HepG2 (cell line): ENCODE measurements around the gene SIRT7. TPM values are rescaled to one million over a fixed set of nuclear protein-coding genes. Genes with fewer than 3 reads are reported as not detected.

Source experiments
- BRF2 ChIP-seq: sonication (generic); formaldehyde crosslinking; IDR thresholded peaks from 2 replicates; pipeline ENCODE4 v1.8.1; 2022; ENCODE audit warnings: mild to moderate bottlenecking, missing genetic modification reagents
- HCFC1 ChIP-seq: fragments of 150-350 bp; IDR thresholded peaks from 2 replicates; pipeline ENCODE4 v1.6.1; 2014; ENCODE audit warnings: low read depth, low read length
- HNRNPH1 ChIP-seq: fragments of 200-400 bp; formaldehyde crosslinking; optimal IDR thresholded peaks from 2 replicates; pipeline ENCODE3; 2017; ENCODE audit warnings: mild to moderate bottlenecking, low read depth, low read length
- IKZF5 ChIP-seq: IDR thresholded peaks from 2 replicates; pipeline ENCODE4 v1.6.1; 2018; ENCODE audit warnings: missing genetic modification reagents, mild to moderate bottlenecking, missing compliant biosample characterization
- JUN ChIP-seq: sonication (generic); formaldehyde crosslinking; IDR thresholded peaks from 2 replicates; pipeline ENCODE4 v1.4.0; 2020; ENCODE audit warnings: mild to moderate bottlenecking, missing genetic modification reagents
- KDM5B ChIP-seq: sonication (generic); formaldehyde crosslinking; IDR thresholded peaks from 2 replicates; pipeline ENCODE4 v1.4.0; 2020; ENCODE audit warnings: missing genetic modification reagents, mild to moderate bottlenecking, borderline replicate concordance
- MEIS2 ChIP-seq: sonication (generic); formaldehyde crosslinking; IDR thresholded peaks from 2 replicates; pipeline ENCODE4 v1.9.0; 2021; ENCODE audit warnings: mild to moderate bottlenecking, missing genetic modification reagents
- NAIF1 ChIP-seq: sonication (generic); formaldehyde crosslinking; IDR thresholded peaks from 2 replicates; pipeline ENCODE4 v1.5.0; 2020; ENCODE audit warnings: mild to moderate bottlenecking, missing genetic modification reagents, borderline replicate concordance
- NBN ChIP-seq: fragments of 450-650 bp; conservative IDR thresholded peaks from 2 replicates; pipeline ENCODE4 v1.6.1; 2017
- PPARG ChIP-seq: conservative IDR thresholded peaks from 2 replicates; pipeline ENCODE4 v1.6.1; 2016; ENCODE audit warnings: missing biosample characterization, missing genetic modification reagents
- REL ChIP-seq: sonication (generic); formaldehyde crosslinking; conservative IDR thresholded peaks from 2 replicates; pipeline ENCODE4 v1.8.0; 2022; ENCODE audit warnings: mild to moderate bottlenecking, missing genetic modification reagents, moderate library complexity
- REXO4 ChIP-seq: sonication (generic); formaldehyde crosslinking; IDR thresholded peaks from 2 replicates; pipeline ENCODE4 v1.8.0; 2022; ENCODE audit warnings: missing genetic modification reagents, mild to moderate bottlenecking, borderline replicate concordance
- RFX5 ChIP-seq: IDR thresholded peaks from 2 replicates; pipeline ENCODE4 v1.6.1; 2011; ENCODE audit warnings: low read depth, low read length, improper control_type of control experiment
- TEAD2 ChIP-seq: sonication (generic); formaldehyde crosslinking; IDR thresholded peaks from 2 replicates; pipeline ENCODE4 v1.9.0; 2021; ENCODE audit warnings: missing genetic modification reagents
- TSC22D2 ChIP-seq: sonication (generic); formaldehyde crosslinking; IDR thresholded peaks from 2 replicates; pipeline ENCODE4 v1.5.1; 2020; ENCODE audit warnings: missing genetic modification reagents, mild to moderate bottlenecking, borderline replicate concordance
- ZMYM4 ChIP-seq: sonication (generic); formaldehyde crosslinking; IDR thresholded peaks from 2 replicates; pipeline ENCODE4 v1.8.1; 2023; ENCODE audit warnings: mild to moderate bottlenecking, missing genetic modification reagents
- ZNF138 ChIP-seq: sonication (generic); formaldehyde crosslinking; IDR thresholded peaks from 2 replicates; pipeline ENCODE4 v1.5.0; 2020; ENCODE audit warnings: mild to moderate bottlenecking, low read depth, missing genetic modification reagents
- ZNF275 ChIP-seq: sonication (generic); formaldehyde crosslinking; IDR thresholded peaks from 2 replicates; pipeline ENCODE4 v1.8.0; 2022; ENCODE audit warnings: missing genetic modification reagents, mild to moderate bottlenecking, inconsistent platforms, borderline replicate concordance
- ZNF687 ChIP-seq: sonication (generic); formaldehyde crosslinking; IDR thresholded peaks from 2 replicates; pipeline ENCODE4 v1.5.1; 2020; ENCODE audit warnings: mild to moderate bottlenecking, missing genetic modification reagents, moderate library complexity
- ZNF784 ChIP-seq: sonication (generic); formaldehyde crosslinking; IDR thresholded peaks from 2 replicates; pipeline ENCODE4 v1.5.1; 2020; ENCODE audit warnings: missing genetic modification reagents, mild to moderate bottlenecking, borderline replicate concordance
- polyA plus RNA-seq, 8 experiments: library from polyadenylated mRNA; depleted of rRNA in 3 of 8; stranded (reverse) in 7 of 8; unstranded in 1 of 8; fragments of >200 nt; fragmentation: Illumina TruSeq in 4 of 8; extraction: Trizol in 4 of 8; gene quantifications; 2 replicates each; pipeline versions ENCODE4 v1.2.1 to v1.2.3, GENCODE V29; 2011 to 2016; ENCODE audit warnings: low read depth in 4 of 8, missing spikeins in 1 of 8, mixed read lengths in 1 of 8; ENCODE audit not compliant: insufficient read depth in 1 of 8
- total RNA-seq, 5 experiments: library from RNA; depleted of rRNA; stranded (reverse); fragments of >200 nt; fragmentation: Illumina TruSeq; extraction: Trizol; gene quantifications; 2 replicates each; pipeline ENCODE4 v1.2.3, GENCODE V29; 2016; ENCODE audit warnings: low read depth in 1 of 5

Gene SIRT7
- total and polyA plus RNA-seq, 2 of the 13 experiments (the other 11 are each of a cell fraction or from before 2014, with no cell fraction given): 8.3 to 24.8 TPM

- TF ChIP-seq PPARG (CRISPR knock-in tag) (peak; percentile 54; the same call in 1 of the 2 replicates), BRF2 (CRISPR knock-in tag) (no peak), TSC22D2 (peak; percentile 80; the same call in 1 of the 2 replicates), ZNF275 (CRISPR knock-in tag) (peak; percentile 95; the same call in 1 of the 2 replicates), REL (CRISPR knock-in tag) (peak; percentile 81; the same call in 1 of the 2 replicates), NBN (no peak), MEIS2 (peak; percentile 68; the same call in 1 of the 2 replicates), IKZF5 (CRISPR knock-in tag) (peak; percentile 45; the same call in 1 of the 2 replicates), HNRNPH1 (peak; percentile 52), KDM5B (CRISPR knock-in tag) (peak; percentile 88), REXO4 (CRISPR knock-in tag) (no peak), ZNF138 (CRISPR knock-in tag) (peak; percentile 92; the same call in 1 of the 2 replicates), NAIF1 (CRISPR knock-in tag) (no peak), ZMYM4 (CRISPR knock-in tag) (peak; percentile 46; the same call in 1 of the 2 replicates), ZNF687 (peak; percentile 92), JUN (CRISPR knock-in tag) (peak; percentile 59; the same call in 1 of the 2 replicates), HCFC1 (peak; percentile 21; the same call in 1 of the 2 replicates), RFX5 (no peak; the same call in 1 of the 2 replicates), ZNF784 (CRISPR knock-in tag) (peak; percentile 77; the same call in 1 of the 2 replicates), TEAD2 (0 out of 2 replicates have a peak, but pooled peaks have one; percentile 59)
Measured at GRCh38 chr17:81927653-81928543, 9.9 kb upstream of the SIRT7 start, which contains the start of gene MAFG (continued).
